ENCODE measurements around the gene CETN1.

The CETN1 gene

DNA sequence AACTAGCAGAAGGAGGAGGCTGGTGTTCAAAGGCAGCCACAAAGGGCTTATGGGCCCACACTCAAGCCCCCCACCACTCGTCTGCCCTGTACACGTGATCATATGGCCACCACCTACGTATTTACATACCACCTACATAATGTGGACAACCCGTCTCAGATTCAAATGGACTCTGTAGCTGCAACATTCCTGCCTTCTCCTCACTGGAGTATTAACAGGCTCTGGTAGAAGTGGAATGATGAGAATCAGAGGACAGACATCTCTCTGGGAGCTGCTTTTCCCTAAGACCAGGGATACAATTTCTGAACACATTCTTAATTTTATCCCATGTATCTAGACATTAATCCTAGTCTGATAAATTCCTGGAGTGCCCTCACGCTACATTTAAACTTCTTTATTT is 9.5 kb upstream of the CETN1 start:
- TF ChIP-seq EP300 (IDR thresholded peaks at IDR 0.05; ENCODE audit: borderline replicate concordance) (no peak), NFIC (IDR thresholded peaks at IDR 0.05) (no peak), TCF12 (IDR thresholded peaks at IDR 0.05; ENCODE audit: low read depth) (no peak), RAD21 (IDR thresholded peaks at IDR 0.05; ENCODE audit: low read depth) (no peak), CEBPB (IDR thresholded peaks at IDR 0.05) (no peak), TEAD4 (IDR thresholded peaks at IDR 0.05) (no peak)
- TF ChIP-seq, protein P1, sequence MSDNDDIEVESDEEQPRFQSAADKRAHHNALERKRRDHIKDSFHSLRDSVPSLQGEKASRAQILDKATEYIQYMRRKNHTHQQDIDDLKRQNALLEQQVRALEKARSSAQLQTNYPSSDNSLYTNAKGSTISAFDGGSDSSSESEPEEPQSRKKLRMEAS (IDR thresholded peaks at IDR 0.05), result no peak

DNA sequence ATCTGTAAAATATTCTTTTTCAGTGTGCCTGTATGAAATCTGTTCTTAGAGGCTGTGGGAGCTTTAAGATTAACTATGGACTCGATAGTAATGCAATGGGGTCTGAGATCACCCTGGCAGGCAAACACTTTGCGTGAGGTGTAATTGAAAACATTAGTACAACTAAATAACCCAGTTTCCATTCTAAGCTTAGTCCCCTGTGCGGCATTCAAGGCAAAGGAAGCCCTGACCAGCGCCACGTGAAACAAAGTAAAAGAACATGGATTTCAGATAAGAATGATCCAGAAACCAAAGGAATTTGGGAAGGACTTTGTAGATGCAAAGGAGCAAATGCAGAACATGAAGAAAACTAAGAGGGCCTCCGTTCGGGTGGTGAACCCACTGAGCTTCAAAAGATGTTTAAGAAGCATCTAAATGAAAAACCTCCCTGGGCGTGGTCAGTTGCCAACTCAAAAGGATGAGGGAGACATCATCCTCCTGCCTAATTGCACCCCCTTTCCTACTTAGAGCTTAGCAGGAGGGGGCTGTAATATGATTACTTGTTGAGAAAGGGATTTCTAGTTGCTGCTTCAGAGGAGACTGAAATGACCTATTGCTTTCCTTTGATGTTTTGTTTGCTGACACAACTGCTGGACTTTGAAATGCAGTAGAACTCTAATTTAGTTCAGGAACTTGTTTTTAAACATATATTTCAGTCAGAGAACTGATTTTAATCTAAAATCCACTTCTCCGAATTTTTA is 7.9 kb upstream of the CETN1 start:
- no peak for TF ChIP-seq TCF12 (IDR thresholded peaks at IDR 0.05; ENCODE audit: low read depth)
- TF ChIP-seq, protein P2, sequence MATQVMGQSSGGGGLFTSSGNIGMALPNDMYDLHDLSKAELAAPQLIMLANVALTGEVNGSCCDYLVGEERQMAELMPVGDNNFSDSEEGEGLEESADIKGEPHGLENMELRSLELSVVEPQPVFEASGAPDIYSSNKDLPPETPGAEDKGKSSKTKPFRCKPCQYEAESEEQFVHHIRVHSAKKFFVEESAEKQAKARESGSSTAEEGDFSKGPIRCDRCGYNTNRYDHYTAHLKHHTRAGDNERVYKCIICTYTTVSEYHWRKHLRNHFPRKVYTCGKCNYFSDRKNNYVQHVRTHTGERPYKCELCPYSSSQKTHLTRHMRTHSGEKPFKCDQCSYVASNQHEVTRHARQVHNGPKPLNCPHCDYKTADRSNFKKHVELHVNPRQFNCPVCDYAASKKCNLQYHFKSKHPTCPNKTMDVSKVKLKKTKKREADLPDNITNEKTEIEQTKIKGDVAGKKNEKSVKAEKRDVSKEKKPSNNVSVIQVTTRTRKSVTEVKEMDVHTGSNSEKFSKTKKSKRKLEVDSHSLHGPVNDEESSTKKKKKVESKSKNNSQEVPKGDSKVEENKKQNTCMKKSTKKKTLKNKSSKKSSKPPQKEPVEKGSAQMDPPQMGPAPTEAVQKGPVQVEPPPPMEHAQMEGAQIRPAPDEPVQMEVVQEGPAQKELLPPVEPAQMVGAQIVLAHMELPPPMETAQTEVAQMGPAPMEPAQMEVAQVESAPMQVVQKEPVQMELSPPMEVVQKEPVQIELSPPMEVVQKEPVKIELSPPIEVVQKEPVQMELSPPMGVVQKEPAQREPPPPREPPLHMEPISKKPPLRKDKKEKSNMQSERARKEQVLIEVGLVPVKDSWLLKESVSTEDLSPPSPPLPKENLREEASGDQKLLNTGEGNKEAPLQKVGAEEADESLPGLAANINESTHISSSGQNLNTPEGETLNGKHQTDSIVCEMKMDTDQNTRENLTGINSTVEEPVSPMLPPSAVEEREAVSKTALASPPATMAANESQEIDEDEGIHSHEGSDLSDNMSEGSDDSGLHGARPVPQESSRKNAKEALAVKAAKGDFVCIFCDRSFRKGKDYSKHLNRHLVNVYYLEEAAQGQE (IDR thresholded peaks at IDR 0.05; ENCODE audit: low read depth), result no peak
- no peak for TF ChIP-seq CREB1 (IDR thresholded peaks at IDR 0.05; ENCODE audit: low read depth)
- no peak for TF ChIP-seq NFIC (IDR thresholded peaks at IDR 0.05)
- TF ChIP-seq RAD21 (IDR thresholded peaks at IDR 0.05; ENCODE audit: low read depth), result no peak
- no peak for TF ChIP-seq YY1 (IDR thresholded peaks at IDR 0.05; ENCODE audit: low read depth)
- no peak for TF ChIP-seq TAF1 (IDR thresholded peaks at IDR 0.05; ENCODE audit: low read depth)
- no peak for TF ChIP-seq EGR1 (IDR thresholded peaks at IDR 0.05)

DNA sequence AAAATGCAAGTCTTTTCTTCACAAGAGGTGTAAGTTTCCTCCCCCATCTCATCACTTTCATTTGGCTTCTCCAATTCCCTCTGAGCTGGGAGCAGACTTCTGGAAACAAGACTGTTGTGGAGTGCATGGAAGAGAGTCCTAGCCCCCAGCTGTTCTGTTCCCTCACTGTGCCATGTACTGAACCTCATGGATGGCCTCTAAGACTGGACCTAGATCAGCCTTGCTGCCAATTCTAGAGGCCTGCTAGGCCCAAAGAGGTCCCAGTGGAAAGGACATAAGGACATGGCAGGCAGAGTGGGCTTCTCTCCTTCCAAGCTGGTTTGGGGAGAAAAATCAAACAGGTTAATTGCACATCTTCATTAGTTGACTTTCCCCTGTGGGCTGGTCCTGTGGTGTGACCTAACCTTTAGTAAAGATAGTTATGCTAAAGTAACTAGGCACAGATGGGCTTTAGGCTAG is 7.3 kb upstream of the CETN1 start:
- no peak for TF ChIP-seq TCF12 (IDR thresholded peaks at IDR 0.05; ENCODE audit: low read depth)
- no peak for TF ChIP-seq RAD21 (IDR thresholded peaks at IDR 0.05; ENCODE audit: low read depth)
- TF ChIP-seq EP300 (IDR thresholded peaks at IDR 0.05; ENCODE audit: borderline replicate concordance), result no peak
- TF ChIP-seq ZBTB7A (IDR thresholded peaks at IDR 0.05; ENCODE audit: low read depth), result no peak
- TF ChIP-seq, protein P1 (IDR thresholded peaks at IDR 0.05), result no peak
- no peak for TF ChIP-seq EGR1 (IDR thresholded peaks at IDR 0.05)
- TF ChIP-seq TEAD4 (IDR thresholded peaks at IDR 0.05), result no peak
- TF ChIP-seq NFIC (IDR thresholded peaks at IDR 0.05), result no peak
- TF ChIP-seq CREB1 (IDR thresholded peaks at IDR 0.05; ENCODE audit: low read depth), result no peak
- no peak for TF ChIP-seq TAF1 (IDR thresholded peaks at IDR 0.05; ENCODE audit: low read depth)
- TF ChIP-seq YY1 (IDR thresholded peaks at IDR 0.05; ENCODE audit: low read depth), result no peak

DNA sequence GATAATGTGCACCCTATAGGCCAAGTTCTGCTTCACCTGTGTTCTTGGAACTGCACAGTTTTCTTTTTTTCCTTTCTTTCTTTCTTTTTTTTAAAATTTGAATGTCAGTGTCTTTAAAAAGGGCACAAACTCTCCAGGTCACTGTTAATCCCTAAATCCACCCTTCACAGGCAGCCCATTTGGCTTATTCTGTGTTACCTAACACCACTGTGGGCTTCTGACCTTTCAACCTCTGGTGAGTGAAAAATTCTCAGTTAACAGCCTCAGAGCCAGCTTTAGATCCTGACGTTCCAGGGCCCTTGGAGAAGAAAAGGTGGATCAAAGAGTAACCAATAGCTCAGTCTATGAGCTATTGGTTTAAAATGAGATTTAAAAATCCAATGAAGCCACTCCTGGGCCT is 6.8 kb upstream of the CETN1 start:
- TF ChIP-seq CREB1 (IDR thresholded peaks at IDR 0.05; ENCODE audit: low read depth) (no peak), ZBTB7A (IDR thresholded peaks at IDR 0.05; ENCODE audit: low read depth) (no peak)
- TF ChIP-seq, protein P3, sequence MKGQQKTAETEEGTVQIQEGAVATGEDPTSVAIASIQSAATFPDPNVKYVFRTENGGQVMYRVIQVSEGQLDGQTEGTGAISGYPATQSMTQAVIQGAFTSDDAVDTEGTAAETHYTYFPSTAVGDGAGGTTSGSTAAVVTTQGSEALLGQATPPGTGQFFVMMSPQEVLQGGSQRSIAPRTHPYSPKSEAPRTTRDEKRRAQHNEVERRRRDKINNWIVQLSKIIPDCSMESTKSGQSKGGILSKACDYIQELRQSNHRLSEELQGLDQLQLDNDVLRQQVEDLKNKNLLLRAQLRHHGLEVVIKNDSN (IDR thresholded peaks at IDR 0.05), result no peak
- TF ChIP-seq, protein P2 (IDR thresholded peaks at IDR 0.05; ENCODE audit: low read depth), result no peak

DNA sequence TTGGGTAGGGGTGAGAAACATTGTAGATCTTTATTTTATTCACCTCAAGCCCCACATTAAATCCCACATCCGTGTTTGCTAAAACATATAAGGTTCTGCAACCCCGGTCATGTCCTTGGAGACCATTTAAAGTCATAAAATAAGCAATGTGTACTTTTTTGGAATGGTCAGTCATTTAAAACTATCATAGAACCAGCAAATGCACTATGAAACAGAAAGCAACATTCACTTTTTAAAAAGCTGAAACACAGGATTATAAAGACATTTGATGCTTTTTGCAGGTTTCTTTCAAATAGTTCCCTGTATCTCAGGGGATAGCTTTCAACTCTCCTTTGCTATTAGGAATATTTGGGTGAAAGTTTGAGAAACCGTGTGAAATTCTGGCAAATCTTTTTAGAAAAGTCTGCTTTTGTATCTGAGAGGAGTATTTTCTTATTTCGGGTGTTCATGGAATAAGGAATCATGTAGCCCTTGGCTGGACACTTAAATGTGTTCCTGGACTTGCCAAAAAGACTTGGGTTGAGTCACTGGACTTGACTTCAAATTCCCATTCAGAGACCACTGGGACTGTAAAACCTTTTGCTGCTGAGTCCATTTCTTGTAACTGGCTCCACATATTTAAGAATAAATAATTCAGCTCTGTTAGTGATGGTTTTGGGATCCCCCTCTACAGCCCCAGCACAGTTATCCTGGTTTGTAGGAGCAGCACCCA is 5.9 kb upstream of the CETN1 start:
- no peak for TF ChIP-seq EP300 (IDR thresholded peaks at IDR 0.05; ENCODE audit: borderline replicate concordance)
- TF ChIP-seq CREB1 (IDR thresholded peaks at IDR 0.05; ENCODE audit: low read depth), result no peak
- TF ChIP-seq FOXM1 (IDR thresholded peaks at IDR 0.05; ENCODE audit: borderline replicate concordance, low read depth), result no peak
- TF ChIP-seq CEBPB (IDR thresholded peaks at IDR 0.05), result no peak
- TF ChIP-seq RAD21 (IDR thresholded peaks at IDR 0.05; ENCODE audit: low read depth), result no peak
- TF ChIP-seq TCF12 (IDR thresholded peaks at IDR 0.05; ENCODE audit: low read depth), result no peak
- TF ChIP-seq TEAD4 (IDR thresholded peaks at IDR 0.05), result no peak
- TF ChIP-seq YY1 (IDR thresholded peaks at IDR 0.05; ENCODE audit: low read depth), result no peak
- no peak for TF ChIP-seq TAF1 (IDR thresholded peaks at IDR 0.05; ENCODE audit: low read depth)
- no peak for TF ChIP-seq NFIC (IDR thresholded peaks at IDR 0.05)
- no peak for TF ChIP-seq ZBTB7A (IDR thresholded peaks at IDR 0.05; ENCODE audit: low read depth)
- TF ChIP-seq, protein P2 (IDR thresholded peaks at IDR 0.05; ENCODE audit: low read depth), result no peak
- no peak for TF ChIP-seq EGR1 (IDR thresholded peaks at IDR 0.05)
- TF ChIP-seq, protein P1 (IDR thresholded peaks at IDR 0.05), result no peak
- TF ChIP-seq, protein P3 (IDR thresholded peaks at IDR 0.05), result no peak

Data from Ishikawa (cell line).